Measurements from ENCODE around the gene GIMAP2. TPM values are rescaled to one million over a fixed set of nuclear protein-coding genes. Genes with fewer than 3 reads are reported as not detected.

Gene GIMAP2
- total and polyA plus RNA-seq, 2 experiments from 2014 or later = 0.13 TPM; not detected in 1

DNA sequence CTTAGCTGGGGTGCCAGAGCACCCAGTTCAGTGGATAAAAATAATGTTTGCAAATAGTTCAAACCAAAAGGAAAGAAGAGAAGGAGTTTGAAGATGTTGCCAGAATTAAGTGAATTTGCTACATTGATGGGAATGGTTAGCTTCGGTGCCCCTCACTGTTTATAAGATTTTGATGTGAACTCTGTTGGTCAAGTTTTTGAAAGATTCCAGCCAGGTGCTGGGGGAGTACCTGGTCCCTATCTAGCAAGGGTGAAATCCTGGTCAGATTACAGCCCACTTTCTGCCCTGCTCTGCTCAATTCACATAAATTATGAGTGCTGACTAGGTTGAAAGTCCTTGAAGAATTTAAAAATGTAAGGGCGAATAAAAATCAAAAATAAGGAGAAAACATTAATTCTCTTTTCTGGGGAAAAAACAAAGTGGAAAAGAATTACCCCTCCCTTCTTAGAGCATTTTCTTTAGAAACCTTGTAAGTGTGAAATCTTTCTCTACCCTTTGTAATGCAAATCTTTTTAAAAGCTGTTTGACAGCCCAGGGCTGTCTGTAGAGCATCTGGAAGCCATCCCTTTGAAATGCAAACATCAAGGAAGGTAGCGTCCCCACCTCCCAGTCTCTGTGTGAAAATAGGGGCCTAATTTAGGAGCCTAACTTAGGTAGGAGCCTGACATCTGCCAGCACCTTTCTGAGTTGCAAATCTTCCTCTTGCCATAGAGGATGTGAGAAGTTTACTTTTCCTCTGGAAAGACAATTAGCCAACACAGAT, 50.3 kb downstream of the GIMAP2 start:
- H3K79me2 ChIP-seq (ENCODE audit: insufficient read depth) = no peaks in the 10 kb centered on the region
- no peak for DNase-seq
- no peak overlapping the region for H3K27ac ChIP-seq
- no peaks in the 10 kb centered on the region for H4K20me1 ChIP-seq (ENCODE audit: insufficient read depth)
- H3K4me2 ChIP-seq (ENCODE audit: unreplicated experiment) = no peak overlapping the region
- in situ Hi-C loops (cut with MboI) = no loop called here
- no peak overlapping the region for H3K4me3 ChIP-seq
- no peak overlapping the region for H2AFZ ChIP-seq
- H3K9me2 ChIP-seq (ENCODE audit: insufficient read depth) = no peaks in the 10 kb centered on the region
- no peaks in the 10 kb centered on the region for H3F3A ChIP-seq (ENCODE audit: insufficient read depth)
- H3K4me1 ChIP-seq (ENCODE audit: insufficient read depth) = no peaks in the 10 kb centered on the region
- H3K36me3 ChIP-seq (ENCODE audit: low read depth) = no peaks in the 10 kb centered on the region
- no peaks in the 10 kb centered on the region for H3K9me3 ChIP-seq (ENCODE audit: low read depth)
- H3K9ac ChIP-seq = no peak overlapping the region
- H3K27me3 ChIP-seq (replicated peaks; ENCODE audit: insufficient read depth) = no peaks in the 10 kb centered on the region
- 2 to 5% methylated on average over 3 of the region's 3 CpGs for WGBS, 2 experiments (ENCODE audit: low coverage in 1 of 2, low lambda C conversion rate in 2 of 2, missing lambda C conversion rate in 2 of 2)
- no peak for TF ChIP-seq EZH2 (IDR thresholded peaks at IDR 0.05; ENCODE audit: insufficient read depth, poor library complexity, severe bottlenecking)
- TF ChIP-seq EZH2phosphoT487 (IDR thresholded peaks at IDR 0.05; ENCODE audit: insufficient read depth, low read depth) = no peak

DNA sequence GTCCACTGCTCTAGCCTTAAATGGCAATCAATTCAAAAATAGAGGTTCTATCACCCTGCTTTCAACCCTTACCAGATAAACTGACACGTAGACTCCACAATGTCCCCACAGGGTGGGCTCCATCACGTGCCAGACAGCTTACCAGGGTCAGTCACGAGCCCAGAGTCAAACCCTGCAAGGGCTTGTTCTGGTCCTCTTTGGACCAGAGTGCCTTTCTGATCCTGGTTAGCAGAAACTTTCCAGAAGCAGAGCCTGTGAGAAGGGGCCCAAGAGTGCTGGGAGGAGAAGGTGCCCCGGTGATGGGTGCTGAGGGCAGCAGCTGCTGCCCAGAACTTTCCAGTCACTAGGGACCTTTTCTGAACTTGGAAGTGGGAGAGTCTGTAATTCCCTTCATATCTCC, 51.4 kb downstream of the GIMAP2 start:
- Histone ChIP-seq H3K27me3 (replicated peaks; ENCODE audit: insufficient read depth) (no peaks in the 10 kb centered on the region), H2AFZ (no peak overlapping the region), H4K20me1 (ENCODE audit: insufficient read depth) (no peaks in the 10 kb centered on the region), H3K9ac (no peak overlapping the region), H3F3A (ENCODE audit: insufficient read depth) (no peaks in the 10 kb centered on the region), H3K4me1 (ENCODE audit: insufficient read depth) (no peaks in the 10 kb centered on the region), H3K9me3 (ENCODE audit: low read depth) (no peaks in the 10 kb centered on the region), H3K79me2 (ENCODE audit: insufficient read depth) (no peaks in the 10 kb centered on the region), H3K4me3 (no peak overlapping the region), H3K4me2 (ENCODE audit: unreplicated experiment) (no peak overlapping the region), H3K9me2 (ENCODE audit: insufficient read depth) (no peaks in the 10 kb centered on the region), H3K27ac (no peak overlapping the region), H3K36me3 (ENCODE audit: low read depth) (no peaks in the 10 kb centered on the region)
- in situ Hi-C loops (cut with MboI) = no loop called here
- TF ChIP-seq EZH2 (IDR thresholded peaks at IDR 0.05; ENCODE audit: insufficient read depth, poor library complexity, severe bottlenecking) (no peak), EZH2phosphoT487 (IDR thresholded peaks at IDR 0.05; ENCODE audit: insufficient read depth, low read depth) (no peak)
- WGBS, 2 experiments (ENCODE audit: low coverage in 1 of 2, low lambda C conversion rate in 2 of 2, missing lambda C conversion rate in 2 of 2) = 16 to 29% methylated on average over 4 of the region's 4 CpGs
- DNase-seq = no peak

DNA sequence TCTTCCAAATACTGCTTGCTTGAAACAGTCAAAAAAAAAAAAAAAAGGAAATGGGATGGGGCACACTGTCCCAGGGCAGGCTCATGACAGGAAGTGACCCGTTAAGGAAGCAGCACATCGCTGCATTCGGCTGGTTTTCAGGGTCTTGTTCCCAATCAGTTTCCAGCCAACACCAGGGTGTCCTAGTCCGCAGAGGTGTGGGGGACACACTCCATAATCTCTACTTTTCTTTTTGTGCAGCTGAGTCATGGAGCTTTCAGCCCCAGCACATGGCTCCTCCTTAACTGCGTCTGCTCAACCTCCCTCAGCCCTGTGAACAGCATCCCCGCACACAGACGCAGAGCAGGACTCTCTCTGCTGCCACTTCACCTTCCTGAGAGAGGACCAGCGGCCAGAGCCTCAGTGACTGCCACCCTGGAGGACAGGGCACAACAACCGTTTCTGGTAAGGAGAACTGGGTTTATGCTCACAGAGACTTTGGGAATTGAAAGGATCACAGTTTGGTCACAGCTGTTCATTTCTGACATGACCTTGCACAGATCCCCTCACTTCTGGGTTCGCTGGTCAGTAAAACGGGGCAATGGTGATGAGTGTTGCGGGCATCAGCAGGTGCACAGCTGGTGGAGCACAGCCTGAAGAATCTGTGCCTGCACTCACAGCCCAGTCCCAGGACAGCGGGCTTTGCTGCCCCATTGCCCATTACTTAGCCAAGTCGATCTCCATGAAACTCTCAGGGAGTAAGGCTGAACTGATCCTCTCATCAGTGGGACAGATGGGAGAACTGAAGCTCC, 52.0 kb downstream of the GIMAP2 start, which contains the start of gene GIMAP5:
Gene GIMAP5 (plus strand): TSS at position 154 of the 791 bp plus-strand sequence. CDS start 3,467 bp downstream, outside the sequence.
- no peak for DNase-seq
- no peak within 1 kb of the TSS for H3K27ac ChIP-seq
- TF ChIP-seq EZH2 (IDR thresholded peaks at IDR 0.05; ENCODE audit: insufficient read depth, poor library complexity, severe bottlenecking) (no peak), EZH2phosphoT487 (IDR thresholded peaks at IDR 0.05; ENCODE audit: insufficient read depth, low read depth) (no peak)
- H3K9ac ChIP-seq = no peak within 1 kb of the TSS
- H3K4me3 ChIP-seq = no peak within 1 kb of the TSS
- no peaks in the 10 kb centered on the region for H3K9me3 ChIP-seq (ENCODE audit: low read depth)
- no peak within 1 kb of the TSS for H3K4me2 ChIP-seq (ENCODE audit: unreplicated experiment)
- in situ Hi-C loops (cut with MboI) = no loop called here
- 11 to 15% methylated on average over 14 of the region's 14 CpGs for WGBS, 2 experiments (ENCODE audit: low coverage in 1 of 2, low lambda C conversion rate in 2 of 2, missing lambda C conversion rate in 2 of 2)
- H4K20me1 ChIP-seq (ENCODE audit: insufficient read depth) = no peaks in the 10 kb centered on the region
- no peaks in the 10 kb centered on the region for H3K9me2 ChIP-seq (ENCODE audit: insufficient read depth)
- no peaks in the 10 kb centered on the region for H3K36me3 ChIP-seq (ENCODE audit: low read depth)
- H3K4me1 ChIP-seq (ENCODE audit: insufficient read depth) = no peaks in the 10 kb centered on the region
- H3K79me2 ChIP-seq (ENCODE audit: insufficient read depth) = no peaks in the 10 kb centered on the region
- no peaks in the 10 kb centered on the region for H3F3A ChIP-seq (ENCODE audit: insufficient read depth)
- no peaks in the 10 kb centered on the region for H3K27me3 ChIP-seq (replicated peaks; ENCODE audit: insufficient read depth)
- no peak within 1 kb of the TSS for H2AFZ ChIP-seq

DNA sequence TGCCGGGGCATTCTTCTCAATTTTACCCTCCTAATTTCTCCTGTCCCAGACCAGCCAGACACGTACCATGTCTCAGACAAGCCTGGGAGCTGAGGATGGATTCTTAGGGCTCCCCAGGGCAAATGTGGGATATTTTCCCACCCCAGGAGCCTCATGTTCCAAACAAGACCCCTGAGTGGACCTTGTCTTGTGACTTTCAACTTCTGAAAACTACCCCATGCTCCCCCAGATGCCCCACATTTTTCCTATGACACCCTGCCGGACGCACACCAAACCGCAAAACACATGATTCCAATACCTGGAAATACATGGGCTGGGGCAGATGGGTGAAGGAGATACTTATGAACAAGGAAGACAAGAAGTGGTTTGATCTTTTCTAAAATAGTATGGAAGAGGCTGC, 52.6 kb downstream of the GIMAP2 start:
- in situ Hi-C loops (cut with MboI) = no loop called here
- H3K9me2 ChIP-seq (ENCODE audit: insufficient read depth) = no peaks in the 10 kb centered on the region
- WGBS, 2 experiments (ENCODE audit: low coverage in 1 of 2, low lambda C conversion rate in 2 of 2, missing lambda C conversion rate in 2 of 2) = 43 to 51% methylated on average over 5 of the region's 5 CpGs

More for the DNA sequence above, 52.6 kb downstream of the GIMAP2 start:
- Histone ChIP-seq H3F3A (ENCODE audit: insufficient read depth) (no peaks in the 10 kb centered on the region), H4K20me1 (ENCODE audit: insufficient read depth) (no peaks in the 10 kb centered on the region), H3K36me3 (ENCODE audit: low read depth) (no peaks in the 10 kb centered on the region), H3K4me1 (ENCODE audit: insufficient read depth) (no peaks in the 10 kb centered on the region), H3K9me3 (ENCODE audit: low read depth) (no peaks in the 10 kb centered on the region), H3K9ac (no peak overlapping the region), H3K79me2 (ENCODE audit: insufficient read depth) (no peaks in the 10 kb centered on the region), H3K4me2 (ENCODE audit: unreplicated experiment) (no peak overlapping the region), H3K4me3 (no peak overlapping the region), H2AFZ (no peak overlapping the region), H3K27ac (no peak overlapping the region), H3K27me3 (replicated peaks; ENCODE audit: insufficient read depth) (no peaks in the 10 kb centered on the region)
- no peak for TF ChIP-seq EZH2 (IDR thresholded peaks at IDR 0.05; ENCODE audit: insufficient read depth, poor library complexity, severe bottlenecking)
- TF ChIP-seq EZH2phosphoT487 (IDR thresholded peaks at IDR 0.05; ENCODE audit: insufficient read depth, low read depth) = no peak
- no peak for DNase-seq

All from GM23248 (cell line).